HS-5 (cell line): ENCODE data around the gene CCR1.
A peak's percentile ranks its signal among the peaks of the same experiment; 100 is the strongest.
"Not testable (repeated sequence)": the region's sequence is repeated elsewhere in the genome, so short reads cannot be mapped to it uniquely, and the experiment has no call there.

Source experiments
- DNase-seq: peaks from one replicate; pipeline ENCODE4 v3.0.0-alpha.2; 2012; ENCODE audit warnings: low read depth

The CCR1 gene

GRCh38 chr3:46212101-46212500 is 4.0 kb upstream of the CCR1 start:
- no peak for DNase-seq

- no peak for DNase-seq
Measured at GRCh38 chr3:46209746-46210470, 1.8 kb upstream of the CCR1 start.

DNA sequence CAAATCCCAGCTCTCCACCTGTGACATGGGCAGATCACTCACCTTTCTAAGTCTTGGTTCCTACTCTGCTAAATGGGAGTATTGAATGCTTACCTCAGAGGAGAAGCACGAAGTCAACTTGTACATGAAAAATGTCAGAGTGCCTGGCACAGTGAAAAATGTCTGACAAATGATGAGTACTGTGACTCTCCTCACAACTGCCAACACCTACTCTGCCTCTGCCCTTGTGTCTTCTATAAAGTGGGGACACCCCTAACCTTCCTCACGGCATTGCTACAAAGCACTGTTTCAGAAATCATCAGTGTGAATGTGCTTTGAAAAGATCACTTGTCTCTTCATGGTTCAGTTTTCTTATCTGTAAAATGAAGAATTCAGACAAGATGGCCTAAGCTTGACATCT is 940 bp upstream of the CCR1 start:
- DNase-seq, result no peak

DNA sequence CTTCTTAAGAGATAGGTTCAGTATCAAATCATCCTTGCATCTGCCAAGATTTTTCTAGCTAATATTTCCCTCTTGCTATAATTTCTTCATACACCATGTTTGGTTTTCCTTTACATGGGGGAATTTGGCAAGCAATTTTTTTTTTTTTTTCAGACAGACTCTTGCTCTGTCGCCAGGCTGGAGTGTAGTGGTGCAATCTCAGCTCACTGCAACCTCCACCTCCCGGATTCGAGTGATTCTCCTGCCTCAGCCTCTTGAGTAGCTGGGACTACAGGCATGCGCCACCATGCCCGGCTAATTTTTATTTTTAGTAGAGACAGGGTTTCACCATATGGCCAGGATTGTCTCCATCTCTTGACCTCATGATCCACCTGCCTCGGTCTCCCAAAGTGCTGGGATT is 599 bp downstream of the CCR1 start:
- DNase-seq, result not testable (repeated sequence)

DNA sequence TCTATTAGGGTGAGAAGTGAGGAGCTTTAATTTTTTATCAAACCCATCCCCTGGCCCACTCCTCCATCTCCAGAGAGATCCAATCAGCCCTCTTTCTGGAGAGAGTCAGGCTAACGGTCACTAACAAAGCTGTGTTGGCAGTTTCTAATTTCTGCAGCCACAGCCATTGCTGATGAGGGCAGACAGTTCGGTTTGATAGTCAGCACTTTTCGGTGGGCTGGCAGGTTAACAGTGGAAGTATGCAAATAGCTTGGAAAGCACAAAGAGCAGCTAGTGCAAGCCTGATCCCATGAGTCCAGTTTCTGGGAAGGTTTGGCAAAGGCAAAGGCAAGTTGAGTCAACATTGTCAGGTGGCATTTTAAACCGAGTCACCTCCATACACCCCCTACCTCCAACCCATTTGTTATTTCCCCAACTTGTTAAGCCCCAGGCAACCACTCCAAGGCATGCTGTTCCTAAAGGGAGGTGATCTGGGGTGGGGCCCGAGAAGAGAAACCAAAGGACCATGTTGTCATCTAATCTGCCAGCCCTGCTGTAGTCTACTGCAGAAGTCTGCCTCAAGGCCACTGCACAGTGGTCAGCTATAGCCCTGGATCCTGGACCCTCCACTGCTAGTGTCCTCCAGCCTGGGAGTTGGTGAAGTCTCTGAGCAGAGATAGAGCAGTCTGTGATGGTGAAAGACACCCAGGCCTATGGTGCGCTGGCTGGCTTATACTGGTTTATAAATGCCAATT is 1.7 kb downstream of the CCR1 start:
- DNase-seq, result no peak

DNA sequence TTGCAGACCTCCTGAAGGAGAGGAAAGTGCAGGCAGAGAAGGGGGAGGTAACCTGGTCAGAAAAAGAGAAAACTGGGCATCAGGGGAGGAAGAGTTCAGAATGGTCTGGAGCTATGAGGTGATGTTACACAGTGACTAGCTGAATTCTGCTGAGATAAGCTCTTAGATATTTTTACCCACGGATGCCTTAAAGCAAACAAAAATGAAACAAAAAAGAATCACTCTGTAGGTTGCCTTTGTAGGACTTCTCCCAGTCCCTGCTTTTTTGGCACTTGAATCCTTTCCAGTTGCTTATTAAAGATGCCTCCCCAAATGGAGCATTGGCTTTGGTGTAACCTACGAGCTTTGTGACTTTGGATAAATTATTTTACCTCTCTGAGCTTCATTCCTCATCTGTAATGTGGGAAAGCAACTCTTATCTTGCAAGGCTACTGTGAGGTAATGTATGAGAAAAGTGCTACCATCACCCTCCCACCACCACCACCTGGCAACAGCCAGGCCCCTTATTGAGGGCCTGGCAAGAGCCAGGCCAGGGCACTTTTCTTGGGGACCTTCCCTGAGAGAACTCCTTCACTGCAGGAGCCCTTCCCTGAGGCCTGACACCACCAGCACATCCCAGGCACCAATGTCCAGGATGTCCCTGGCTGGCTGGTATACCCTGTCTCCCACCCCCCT is 2.7 kb downstream of the CCR1 start:
- DNase-seq, result no peak

GRCh38 chr3:46203681-46204080 is 4.4 kb downstream of the CCR1 start:
- no peak for DNase-seq

DNA sequence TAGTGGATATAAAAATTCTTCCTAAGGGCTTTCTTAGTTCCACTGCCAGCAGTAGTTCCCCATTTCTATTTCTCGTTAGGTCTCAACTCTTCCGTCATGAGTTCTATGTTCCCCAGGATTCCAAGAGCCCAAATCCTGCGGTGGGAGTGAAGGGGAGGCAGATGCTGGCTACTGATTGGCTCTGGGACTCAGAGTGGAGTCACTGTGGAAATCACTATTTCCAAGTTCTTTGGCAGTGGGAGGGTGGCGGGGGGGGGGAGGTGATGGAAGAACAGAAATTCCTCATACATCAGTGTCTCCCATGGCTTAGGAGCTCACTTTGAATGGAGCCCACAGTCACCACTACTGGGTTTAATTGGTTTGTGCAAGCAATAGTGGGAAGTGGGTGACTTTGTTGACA is 5.6 kb downstream of the CCR1 start:
- no peak for DNase-seq

DNA sequence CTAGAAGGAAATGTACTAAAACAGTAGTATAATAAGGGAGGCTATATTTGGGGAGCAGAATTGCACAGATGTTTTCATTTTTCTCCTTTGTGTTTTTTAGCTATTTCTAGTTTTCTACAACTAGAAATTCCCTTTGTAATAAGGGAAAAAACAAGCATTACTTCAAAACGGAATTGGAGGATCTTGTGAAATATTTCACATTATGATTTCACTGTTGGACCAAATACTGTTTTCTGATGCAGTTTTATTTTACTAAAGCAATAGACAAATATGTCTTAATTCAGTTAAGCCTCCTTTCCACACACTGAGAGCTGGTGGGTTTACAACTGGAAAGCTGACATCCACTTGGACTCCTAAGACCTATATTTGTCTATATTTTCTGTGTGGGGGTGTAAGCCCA is 7.3 kb downstream of the CCR1 start:
- DNase-seq, result no peak

- no peak for DNase-seq
Measured at GRCh38 chr3:46200211-46200610, 7.9 kb downstream of the CCR1 start.

DNA sequence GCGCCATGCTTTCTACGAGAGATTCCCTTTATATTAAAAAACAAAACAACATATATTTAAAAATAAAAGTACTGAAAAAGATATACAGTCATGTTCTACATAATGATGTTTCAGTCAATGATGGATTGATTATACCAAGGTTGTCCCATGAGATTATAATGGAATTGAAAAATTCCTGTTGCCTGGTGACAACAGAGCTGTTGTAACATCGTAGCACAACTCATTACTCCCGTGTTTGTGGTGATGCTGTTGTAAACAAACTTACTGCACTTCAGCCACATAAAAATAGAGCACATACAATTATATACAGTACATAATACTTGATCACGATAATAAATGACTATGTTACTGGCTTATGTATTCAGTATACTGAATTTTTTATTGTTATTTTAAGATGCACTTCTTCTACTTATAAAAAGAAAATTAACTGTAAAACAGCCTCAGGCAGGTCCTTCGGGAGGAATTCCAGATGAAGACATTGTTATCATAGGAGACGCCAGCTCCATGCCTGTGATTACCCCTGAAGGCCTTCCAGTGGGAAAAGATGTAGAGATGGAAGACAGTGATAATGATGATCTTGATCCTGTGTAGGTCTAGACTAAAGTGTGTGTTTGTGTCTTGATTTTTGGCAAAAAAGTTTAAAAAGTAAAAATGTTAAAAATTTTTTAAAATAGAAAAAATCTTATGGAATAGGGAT is 11.7 kb downstream of the CCR1 start:
- no peak for DNase-seq

DNA sequence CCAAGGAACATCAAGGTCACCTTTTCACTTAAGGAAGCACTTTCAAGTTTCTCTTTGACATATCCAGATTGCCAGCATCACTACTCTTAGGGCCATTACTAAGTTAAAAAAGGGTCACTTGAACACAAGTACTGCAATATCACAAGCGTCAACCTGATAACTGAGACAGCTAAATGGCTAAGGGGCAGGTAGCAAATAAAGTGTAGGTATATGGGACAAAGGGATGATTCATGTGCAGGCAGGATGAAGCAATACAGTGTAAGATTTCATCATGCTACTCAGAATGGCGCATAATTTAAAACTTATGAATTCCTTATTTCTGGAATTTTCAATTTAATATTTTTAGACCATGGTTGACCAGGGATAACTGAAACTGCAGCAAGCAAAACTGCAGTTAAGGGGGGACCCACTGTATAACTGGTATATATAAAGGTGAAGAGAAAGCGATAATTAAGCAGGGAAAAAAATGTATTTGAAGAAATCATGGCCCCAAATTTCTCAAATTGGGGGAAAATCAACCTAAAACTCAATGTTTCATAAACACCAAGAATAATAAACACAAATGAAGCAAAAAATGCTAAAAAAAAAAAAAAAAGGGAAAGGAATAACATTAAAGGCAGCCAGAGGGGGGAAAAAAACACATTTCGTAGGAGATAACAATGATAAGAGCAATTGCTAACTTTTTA is 13.1 kb downstream of the CCR1 start:
- DNase-seq, result no peak

- DNase-seq, result no peak
Measured at GRCh38 chr3:46193436-46193835, 14.7 kb downstream of the CCR1 start.

GRCh38 chr3:46192939-46193338 is 15.2 kb downstream of the CCR1 start:
- DNase-seq, result no peak

GRCh38 chr3:46191730-46192129 is 16.4 kb downstream of the CCR1 start:
- no peak for DNase-seq

DNA sequence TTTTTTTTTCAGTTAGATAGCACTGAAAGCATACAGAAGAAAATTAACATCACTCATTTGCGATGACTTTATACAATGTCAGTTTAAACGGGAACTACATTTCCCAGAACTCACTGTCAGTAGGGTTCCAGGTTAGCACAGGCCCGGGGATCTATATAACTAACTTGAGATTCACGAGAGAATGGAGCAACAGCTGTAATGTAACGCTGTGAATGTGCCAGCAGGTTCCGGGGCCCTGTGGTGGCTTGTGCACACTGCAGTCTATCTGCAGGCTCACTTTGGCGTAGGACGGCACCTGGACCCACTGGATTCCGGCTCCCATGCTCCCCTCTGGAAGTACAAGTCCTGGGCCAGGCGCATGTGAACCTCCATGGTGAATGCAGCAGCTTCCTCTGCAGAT is 19.4 kb downstream of the CCR1 start:
- DNase-seq, result no peak

- peak; percentile 81 for DNase-seq
Measured at GRCh38 chr3:46187876-46188275, 20.2 kb downstream of the CCR1 start.

GRCh38 chr3:46187341-46187700 is 20.8 kb downstream of the CCR1 start:
- no peak for DNase-seq

DNA sequence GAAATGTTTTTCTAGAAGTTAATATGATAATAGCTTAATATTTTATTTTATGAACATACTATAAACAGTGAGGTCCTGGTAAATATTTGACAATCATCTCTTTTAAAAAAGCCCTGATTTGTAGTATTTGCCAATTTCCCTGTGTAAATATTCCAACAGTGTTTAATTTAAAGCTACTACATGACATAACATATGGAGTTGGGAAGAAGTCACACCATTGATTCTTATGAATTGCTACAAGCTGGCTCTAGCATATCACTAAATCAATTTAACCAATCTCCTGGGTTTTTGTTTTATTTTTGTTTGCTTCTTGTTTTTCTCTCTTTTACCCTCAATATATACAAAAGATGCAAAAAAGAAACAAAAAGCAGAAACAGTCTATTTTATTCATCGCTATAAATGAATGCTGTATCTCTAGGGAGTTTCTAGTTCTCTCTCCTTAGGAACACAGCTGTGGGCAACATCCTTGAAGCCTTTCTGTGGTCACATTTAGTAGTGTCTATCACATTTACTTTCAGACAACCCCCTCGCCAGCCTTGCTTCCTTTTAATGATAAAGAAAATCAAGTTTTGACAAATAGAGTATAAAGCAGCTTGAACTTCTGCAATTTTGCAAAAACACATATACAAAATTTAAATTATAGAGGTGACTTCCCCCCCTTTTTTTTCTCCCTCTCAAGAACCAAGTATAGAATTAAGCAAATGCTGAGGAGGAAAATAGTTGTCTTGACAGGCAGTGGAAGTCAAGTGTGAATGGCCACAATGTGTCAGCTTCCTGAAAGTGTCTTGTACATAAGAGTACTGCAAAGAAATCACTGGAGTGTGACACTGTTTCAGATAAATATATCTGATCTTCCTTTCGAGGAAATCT is 21.4 kb downstream of the CCR1 start:
- no peak for DNase-seq

GRCh38 chr3:46184469-46184868 is 23.6 kb downstream of the CCR1 start:
- DNase-seq, result peak; percentile 90

DNA sequence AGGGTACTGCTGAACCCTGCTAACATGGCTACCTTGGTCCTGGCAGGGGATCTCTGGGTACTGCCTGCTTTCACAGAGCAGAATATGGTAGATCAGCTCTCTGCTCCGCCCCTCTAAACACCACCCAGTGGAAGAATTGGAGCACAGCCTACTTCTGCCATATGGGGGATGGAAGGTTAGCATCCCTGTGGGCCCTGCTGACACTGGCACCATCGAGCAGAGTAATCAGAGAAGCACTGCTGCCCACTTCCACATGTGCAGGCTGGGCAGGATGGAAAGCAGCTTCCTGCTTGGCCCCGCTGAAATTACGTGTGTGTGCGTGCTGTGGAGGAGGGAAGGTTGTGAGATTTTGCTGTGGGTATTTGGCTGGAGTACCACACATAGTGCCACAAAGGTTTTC is 24.8 kb downstream of the CCR1 start:
- DNase-seq, result no peak
